ENCODE results near the gene MYCT1.
"Not testable (repeated sequence)": the region's sequence is repeated elsewhere in the genome, so short reads cannot be mapped to it uniquely, and the experiment has no call there.

The MYCT1 gene, protein sequence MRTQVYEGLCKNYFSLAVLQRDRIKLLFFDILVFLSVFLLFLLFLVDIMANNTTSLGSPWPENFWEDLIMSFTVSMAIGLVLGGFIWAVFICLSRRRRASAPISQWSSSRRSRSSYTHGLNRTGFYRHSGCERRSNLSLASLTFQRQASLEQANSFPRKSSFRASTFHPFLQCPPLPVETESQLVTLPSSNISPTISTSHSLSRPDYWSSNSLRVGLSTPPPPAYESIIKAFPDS

GRCh38 chr6:152697634-152698033 lies at the start of gene MYCT1:
TSS of gene MYCT1 (plus strand) at chr6:152697897. CDS start at chr6:152697903, 6 bp downstream.
- no peak for DNase-seq

DNA sequence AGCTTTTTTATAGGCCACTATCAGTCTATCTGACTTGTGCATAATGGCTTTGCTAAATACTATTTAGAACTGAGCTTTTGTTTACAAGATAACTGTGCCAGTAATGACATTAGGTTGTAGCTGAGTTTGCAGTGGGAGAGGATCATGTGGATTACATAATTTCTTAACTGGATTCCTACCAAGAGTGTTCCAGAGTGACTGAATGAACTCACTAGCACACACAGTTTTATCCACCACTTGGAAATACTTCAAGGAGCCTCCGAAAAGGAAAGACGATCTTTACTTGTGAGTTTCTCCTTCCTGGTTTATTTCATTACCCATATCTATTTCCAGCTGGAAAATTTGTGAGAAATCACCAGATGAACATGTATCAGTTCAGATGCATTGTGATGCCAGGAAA lies 49.6 kb upstream of the MYCT1 start:
- no peak for DNase-seq

DNA sequence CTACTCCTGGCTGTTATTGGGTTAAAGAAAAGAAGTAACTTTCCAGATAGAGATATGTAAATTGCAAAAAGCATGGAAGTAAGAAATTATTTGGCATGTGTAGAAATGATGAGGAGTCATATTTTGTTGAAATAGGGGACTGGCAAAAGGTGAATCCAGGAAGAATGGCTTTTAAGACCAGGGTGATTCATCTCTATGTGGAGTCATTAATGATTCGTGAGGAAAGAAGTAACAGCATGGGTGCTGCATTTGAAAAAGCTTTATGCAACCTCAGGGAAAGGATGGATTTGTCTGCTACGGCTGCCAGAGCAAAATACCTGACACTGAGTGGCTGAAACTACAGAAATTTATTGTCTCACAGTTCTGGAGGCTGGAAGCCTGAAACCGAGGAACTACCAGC lies 45.7 kb upstream of the MYCT1 start:
- no peak for DNase-seq

- no peak for DNase-seq
These were observed 35.9 kb upstream of the MYCT1 start for GRCh38 chr6:152661776-152662175.

- DNase-seq: peak; percentile 13
These were observed 27.8 kb upstream of the MYCT1 start for GRCh38 chr6:152669895-152670294.

GRCh38 chr6:152671171-152671570 lies 26.5 kb upstream of the MYCT1 start:
- DNase-seq: no peak

DNA sequence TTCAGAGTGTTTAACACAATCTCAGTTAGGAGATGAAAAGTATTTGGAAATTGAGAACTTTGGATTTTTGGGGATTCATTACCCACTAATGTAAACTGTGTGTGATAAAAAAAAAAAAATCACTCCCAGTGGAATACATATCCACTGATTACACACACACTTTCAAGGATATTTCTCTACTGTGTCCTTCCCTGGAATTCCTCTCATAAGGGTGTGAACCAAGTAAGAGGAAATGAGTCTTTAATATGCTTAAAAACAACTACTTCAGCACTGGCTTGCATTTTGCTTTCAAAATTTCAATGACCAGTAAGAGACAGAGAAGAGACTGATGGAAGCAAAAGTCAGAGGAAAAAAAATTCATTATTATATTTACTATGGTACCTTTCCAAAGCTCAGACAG lies 24.5 kb upstream of the MYCT1 start:
- DNase-seq: no peak

GRCh38 chr6:152680151-152680550 lies 17.5 kb upstream of the MYCT1 start:
- no peak for DNase-seq

DNA sequence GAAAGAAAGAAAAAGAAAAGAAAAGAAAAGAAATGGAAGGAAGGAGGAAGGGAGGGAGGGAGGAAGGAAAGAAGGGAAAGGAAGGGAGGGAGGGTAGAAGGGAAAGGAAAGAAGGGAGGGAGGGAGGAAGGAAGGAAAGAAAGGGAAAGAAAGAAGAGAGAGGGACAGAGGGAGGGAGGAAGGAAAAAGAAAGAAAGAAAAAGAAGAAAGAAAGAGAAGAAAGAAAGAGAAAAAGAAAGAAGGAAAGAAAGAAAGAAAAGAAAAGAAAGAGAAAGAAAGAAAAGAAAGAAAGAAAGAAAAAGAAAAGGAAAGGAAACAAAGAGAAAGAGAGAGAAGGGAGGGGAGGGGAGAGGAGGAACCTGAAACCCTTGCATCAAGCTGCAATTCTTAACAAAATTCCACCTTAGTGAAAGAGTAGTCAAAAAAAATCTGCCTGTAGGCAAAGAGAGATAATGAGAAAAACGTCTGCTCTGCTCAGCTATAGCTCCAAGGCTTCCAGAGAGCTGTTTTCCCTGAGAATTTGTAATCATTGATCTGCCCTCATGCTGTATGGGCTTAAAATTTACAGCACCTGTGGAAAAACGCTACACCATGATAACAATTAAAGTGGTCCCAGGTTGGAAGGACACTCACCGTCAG lies 16.7 kb upstream of the MYCT1 start:
- DNase-seq: no peak

DNA sequence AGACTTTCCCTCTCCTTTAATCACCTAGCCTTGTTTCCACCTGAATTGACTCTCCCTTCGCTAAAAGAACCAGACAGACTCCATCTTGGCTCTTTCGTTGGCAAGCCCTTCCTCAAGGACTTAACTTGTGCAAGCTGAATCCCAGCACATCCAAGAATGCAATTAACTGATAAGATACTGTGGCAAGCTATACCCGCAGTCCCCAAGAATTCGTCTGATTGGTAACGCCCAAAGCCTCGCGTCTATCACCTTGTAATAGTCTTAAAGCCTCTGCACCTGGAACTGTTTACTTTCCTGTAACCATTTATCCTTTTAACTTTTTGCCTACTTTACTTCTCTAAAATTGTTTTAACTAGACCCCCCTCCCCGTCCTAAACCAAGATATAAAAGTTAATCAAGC lies 15.6 kb upstream of the MYCT1 start:
- DNase-seq: no peak

GRCh38 chr6:152682935-152683334 lies 14.8 kb upstream of the MYCT1 start:
- DNase-seq: not testable (repeated sequence)

GRCh38 chr6:152685819-152686218 lies 11.9 kb upstream of the MYCT1 start:
- no peak for DNase-seq

DNA sequence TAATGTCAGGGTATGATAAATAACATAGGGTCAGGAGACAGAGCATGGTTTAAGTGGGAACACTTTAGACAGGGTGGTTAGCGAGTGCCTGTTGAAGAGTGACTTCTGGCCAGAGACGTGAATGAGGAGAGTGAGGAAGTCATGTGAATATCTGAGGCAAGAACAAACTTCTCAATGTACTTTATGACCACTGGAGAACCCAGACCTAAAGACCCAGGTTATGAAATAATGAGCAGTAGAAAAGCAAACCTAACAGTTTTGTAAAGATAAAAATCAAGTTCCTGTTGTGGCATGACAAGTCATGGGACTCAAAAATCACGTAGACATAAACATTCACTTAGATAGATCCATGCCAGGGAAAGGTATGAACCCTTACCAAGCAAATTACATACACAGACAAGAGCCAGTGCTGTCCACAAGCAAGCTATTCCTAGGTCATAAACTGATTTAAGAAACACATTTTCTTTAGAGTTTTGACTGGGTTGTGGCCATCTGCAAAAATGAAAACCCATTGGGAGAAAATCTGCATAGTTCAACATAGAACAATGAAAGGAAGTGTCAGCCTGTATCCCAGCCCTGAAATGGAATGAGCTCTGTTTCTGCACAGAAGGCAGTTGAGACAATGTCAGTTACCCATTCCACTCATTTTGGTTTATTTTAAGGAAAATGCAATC lies 2.2 kb upstream of the MYCT1 start:
- DNase-seq: no peak

- no peak for DNase-seq
These were observed 1.2 kb upstream of the MYCT1 start for GRCh38 chr6:152696522-152696921.

- DNase-seq: no peak
These were observed 995 bp downstream of the MYCT1 start for GRCh38 chr6:152698692-152699091.

GRCh38 chr6:152700427-152700826 lies 2.7 kb downstream of the MYCT1 start:
- no peak for DNase-seq

- DNase-seq: no peak
These were observed 3.6 kb downstream of the MYCT1 start for GRCh38 chr6:152701081-152701862.

DNA sequence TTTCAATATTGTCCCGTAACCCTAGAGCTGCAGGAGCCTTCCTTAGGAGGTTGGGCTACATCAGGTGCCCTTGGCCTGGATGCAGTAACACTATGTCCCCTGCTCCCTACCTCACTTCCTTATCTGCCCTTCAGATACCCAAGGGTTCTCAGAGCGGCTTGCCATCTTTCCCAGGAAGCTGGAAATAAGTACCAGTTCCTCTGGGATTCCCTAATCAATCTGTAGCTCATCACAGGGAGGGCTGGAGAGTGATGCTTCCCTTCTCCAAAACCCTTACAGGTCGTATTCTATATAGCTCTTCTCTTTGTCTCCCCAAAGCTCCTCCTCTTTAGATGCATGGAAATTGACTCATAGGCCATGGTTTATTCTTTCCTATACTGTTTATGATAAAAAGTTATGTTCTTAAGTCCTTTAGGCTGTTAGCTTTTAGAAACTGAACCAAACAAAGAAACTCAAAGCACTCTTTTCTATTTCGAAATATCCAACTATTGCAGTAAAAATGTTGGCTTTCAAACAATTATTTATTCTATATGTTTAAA lies 4.2 kb downstream of the MYCT1 start:
- DNase-seq: no peak

GRCh38 chr6:152703750-152704149 lies 6.1 kb downstream of the MYCT1 start:
- not testable (repeated sequence) for DNase-seq

- DNase-seq: no peak
These were observed 7.6 kb downstream of the MYCT1 start for GRCh38 chr6:152705327-152705726.

GRCh38 chr6:152716322-152716721 lies 18.6 kb downstream of the MYCT1 start:
- no peak for DNase-seq

- no peak for DNase-seq
These were observed 23.3 kb downstream of the MYCT1 start for GRCh38 chr6:152720974-152721373.

- DNase-seq: no peak
These were observed 24.3 kb downstream of the MYCT1 start for GRCh38 chr6:152721956-152722355.
